Body of pancreas (tissue), 4 donors: Measurements from ENCODE around the gene NXT1.

Experiments
- CTCF ChIP-seq, 7 experiments: fragments of 450-650 bp in 4 of 7; fragments of 200-600 bp in 3 of 7; sonication (generic) in 3 of 7; IDR thresholded peaks; one replicate each; pipeline ENCODE4 v1.5.1; 2016 to 2019; ENCODE audit warnings: antibody characterized with exemption in 7 of 7
- POLR2A ChIP-seq, 3 donors: fragments of 450-650 bp; IDR thresholded peaks; one replicate each; pipeline ENCODE4 v1.6.1; 2016; ENCODE audit warnings: antibody characterized with exemption in 3 of 3, mild to moderate bottlenecking in 2 of 3

- TF ChIP-seq POLR2A (IDR thresholded peaks at IDR 0.05) (no peak), CTCF (IDR thresholded peaks at IDR 0.05) (no peak)
These were observed 50.5 kb downstream of the NXT1 start for GRCh38 chr20:23401051-23401450.
